GM12872 (cell line): ENCODE measurements around the gene ADGRB2.

ENCODE experiments used
- CTCF ChIP-seq: IDR thresholded peaks from 3 replicates; pipeline ENCODE4 v1.5.1; 2011; ENCODE audit warnings: low read depth, mild to moderate bottlenecking, low read length, moderate library complexity; ENCODE audit not compliant: insufficient read depth

Gene ADGRB2

DNA sequence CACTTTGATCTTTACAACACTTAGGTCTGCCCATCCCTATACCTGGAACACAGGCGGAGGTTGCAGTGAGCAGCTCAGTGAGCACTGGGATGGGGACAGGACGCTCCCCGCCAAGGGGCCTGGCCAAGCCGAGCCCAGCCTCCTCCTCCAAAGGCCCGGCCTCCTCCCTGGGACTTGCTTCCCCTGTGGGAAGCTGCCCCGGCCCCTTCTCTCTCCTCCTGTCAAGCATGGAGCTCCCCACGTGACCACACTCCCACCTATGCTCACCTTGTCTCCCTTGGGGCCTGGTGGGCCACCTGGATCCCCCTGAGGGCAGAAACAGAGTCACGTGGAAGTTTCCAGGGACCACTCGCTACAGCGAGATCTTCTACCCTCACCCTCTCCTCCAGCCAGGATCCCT lies 73.2 kb downstream of the ADGRB2 start:
- TF ChIP-seq CTCF: no peak

- no peak for TF ChIP-seq CTCF
These were observed 74.3 kb downstream of the ADGRB2 start for GRCh38 chr1:31689854-31690253.

DNA sequence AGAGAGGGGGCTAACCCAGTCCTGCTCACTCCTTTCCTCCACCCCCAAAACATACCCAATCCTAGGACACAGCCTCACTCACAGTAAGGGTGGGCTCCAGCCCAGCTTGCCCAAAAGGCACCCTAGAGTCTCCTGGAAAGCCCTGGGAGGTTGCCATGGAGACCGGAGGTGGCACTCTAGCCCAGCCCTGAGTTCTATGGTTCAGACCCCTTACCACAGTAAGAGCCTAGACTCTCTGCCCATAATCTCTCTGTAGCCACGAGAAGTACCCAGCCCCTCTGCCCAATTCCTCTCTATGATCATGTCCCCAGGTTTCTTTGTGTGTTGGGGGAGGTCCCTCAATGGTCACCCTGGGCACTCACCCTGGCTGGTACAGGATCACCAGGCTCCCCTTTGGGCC lies 74.8 kb downstream of the ADGRB2 start:
- TF ChIP-seq CTCF: no peak

GRCh38 chr1:31688233-31688918 lies 75.8 kb downstream of the ADGRB2 start:
- TF ChIP-seq CTCF: no peak

DNA sequence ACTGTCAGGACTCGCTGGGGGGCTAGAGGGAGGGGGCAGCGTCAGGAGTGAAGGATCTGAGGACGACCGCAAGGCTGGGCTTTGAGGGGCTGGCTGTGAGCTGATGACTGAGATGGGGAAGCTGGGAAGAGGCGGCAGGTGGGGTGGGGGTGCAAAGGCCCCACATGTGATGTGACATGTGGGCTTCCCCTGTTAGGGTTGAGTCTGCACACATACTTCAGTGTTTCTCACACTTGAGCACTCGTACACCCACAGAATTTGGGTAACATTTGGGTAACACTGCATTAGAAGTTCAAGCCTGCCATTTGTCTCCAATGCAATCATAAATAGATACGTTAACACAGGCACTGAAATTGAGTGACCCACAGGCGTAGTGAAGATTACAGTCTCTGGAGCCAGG lies 76.5 kb downstream of the ADGRB2 start:
- TF ChIP-seq CTCF: no peak

GRCh38 chr1:31685795-31686194 lies 78.3 kb downstream of the ADGRB2 start:
- no peak for TF ChIP-seq CTCF

DNA sequence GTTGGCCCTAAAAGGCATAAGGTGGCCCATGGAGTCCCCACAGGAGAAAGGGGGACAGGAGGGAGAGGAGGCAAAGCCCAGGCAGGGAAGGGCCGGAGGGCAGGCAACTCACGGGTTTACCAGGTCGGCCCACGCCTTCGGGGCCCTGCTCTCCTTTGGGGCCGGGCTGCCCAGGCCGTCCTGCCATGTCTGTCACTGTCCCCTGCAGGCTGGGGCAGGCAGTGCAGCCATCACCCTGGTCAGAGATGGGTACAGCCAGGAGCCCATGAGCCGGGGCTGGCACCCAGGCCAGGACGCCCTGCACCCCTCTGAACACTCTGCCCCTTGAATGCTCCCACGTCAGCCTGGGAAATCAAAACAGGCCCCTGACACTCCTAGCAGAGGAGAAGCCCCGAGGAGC lies 80.1 kb downstream of the ADGRB2 start:
- TF ChIP-seq CTCF: peak; percentile 67
